Measurements from ENCODE around the gene DENND1B. TPM values are rescaled to one million over a fixed set of nuclear protein-coding genes. Genes with fewer than 3 reads are reported as not detected.

DENND1B gene
- total and polyA plus RNA-seq, 2 of the 13 experiments (the other 11 are each of a cell fraction or from before 2014, with no cell fraction given) = 2.6 to 5.7 TPM

- Histone ChIP-seq H3K4me2 (ENCODE audit: low read depth, low read length) (no peak overlapping the region), H3K79me2 (ENCODE audit: insufficient read depth, low read length) (no peaks in the 10 kb centered on the region), H3K9ac (ENCODE audit: insufficient read depth, low read depth, low read length) (no peak overlapping the region), H2AFZ (ENCODE audit: low read length) (no peak overlapping the region), H3K27ac (ENCODE audit: extremely low read length, insufficient read depth, low read length) (no peak overlapping the region), H3K27me3 (ENCODE audit: control insufficient read depth in 1 of 2, insufficient read depth in 2 of 2, low read length in 2 of 2) (no peaks in the 10 kb centered on the region), H4K20me1 (ENCODE audit: insufficient read depth, low read length) (no peaks in the 10 kb centered on the region), H3K4me3 (replicated peaks in 1 of 3; ENCODE audit: insufficient read depth in 1 of 3, low read depth in 2 of 3, low read length in 3 of 3) (no peak overlapping the region), H3K9me3 (ENCODE audit: low read length) (peaks cover 17% of the 10 kb centered on the region), H3K4me1 (ENCODE audit: insufficient read depth, low read length) (peaks cover 6% of the 10 kb centered on the region; the same call in 1 of the 2 replicates), H3K36me3 (replicated peaks in 1 of 2; ENCODE audit: control insufficient read depth in 1 of 2, insufficient read depth in 2 of 2, low read length in 2 of 2) (no peaks in the 10 kb centered on the region)
- intact Hi-C loops (cut with micrococcal nuclease; ENCODE audit: unreplicated experiment) (no loop called here), in situ Hi-C loops (cut with HindIII; ENCODE audit: extremely low pct_ligation_motif_present, low pct_unique_long_range_greater_than_20kb) (no loop called here)
- DNase-seq (ENCODE audit: low spot score) (no peak), FAIRE-seq (no peak), ATAC-seq (no peak)
- TF ChIP-seq IKZF1 (IDR thresholded peaks at IDR 0.05) (no peak), STAT6 (CRISPR knock-in tag; IDR thresholded peaks at IDR 0.05; ENCODE audit: borderline replicate concordance) (no peak), MYC (CRISPR knock-in tag; IDR thresholded peaks at IDR 0.05; ENCODE audit: borderline replicate concordance) (no peak), GABPB1 (CRISPR knock-in tag; IDR thresholded peaks at IDR 0.05) (no peak), ZNF563 (CRISPR knock-in tag; IDR thresholded peaks at IDR 0.05) (no peak), BATF2 (CRISPR knock-in tag; IDR thresholded peaks at IDR 0.05) (no peak), ZNF224 (CRISPR knock-in tag; IDR thresholded peaks at IDR 0.05) (no peak), ZNF678 (CRISPR knock-in tag; IDR thresholded peaks at IDR 0.05) (no peak), ZSCAN20 (CRISPR knock-in tag; IDR thresholded peaks at IDR 0.05; ENCODE audit: borderline replicate concordance) (no peak), ARNT2 (CRISPR knock-in tag; IDR thresholded peaks at IDR 0.05; ENCODE audit: low read depth) (no peak), ZNF766 (CRISPR knock-in tag; IDR thresholded peaks at IDR 0.05; ENCODE audit: borderline replicate concordance) (no peak), ZNF44 (CRISPR knock-in tag; IDR thresholded peaks at IDR 0.05) (no peak), ZNF607 (CRISPR knock-in tag; IDR thresholded peaks at IDR 0.05; ENCODE audit: borderline replicate concordance) (no peak), ZFP1 (CRISPR knock-in tag; IDR thresholded peaks at IDR 0.05) (no peak), CEBPG (CRISPR knock-in tag; IDR thresholded peaks at IDR 0.05) (no peak)
- CTCF ChIA-PET (ENCODE audit: low intra/inter-chr PET ratio, low total read pairs) = no interaction called here
- POLR2A ChIA-PET = no interaction called here
- 74% methylated on average over 3 of the region's 3 CpGs for WGBS (ENCODE audit: low lambda C conversion rate)
- BruUV-seq (replicated peaks) = no TSS peak
Observed at GRCh38 chr1:197725976-197726375, 49.3 kb downstream of the DENND1B start.
